BLaER1 (cell line): ENCODE measurements around the gene MPZL2.

ENCODE experiments used
- H3K27ac ChIP-seq: shearing (Covaris generic); formaldehyde crosslinking; 2 replicates; pipeline ENCODE4 v1.8.1; 2022
- H3K27me3 ChIP-seq: shearing (Covaris generic); formaldehyde crosslinking; 2 replicates; pipeline ENCODE4 v1.8.1; 2022
- H3K36me3 ChIP-seq: shearing (Covaris generic); formaldehyde crosslinking; 2 replicates; pipeline ENCODE4 v1.8.1; 2022
- H3K4me1 ChIP-seq: shearing (Covaris generic); formaldehyde crosslinking; 2 replicates; pipeline ENCODE4 v1.8.1; 2022
- H3K4me2 ChIP-seq: shearing (Covaris generic); formaldehyde crosslinking; 2 replicates; pipeline ENCODE4 v1.8.1; 2022
- H3K4me3 ChIP-seq: shearing (Covaris generic); formaldehyde crosslinking; 2 replicates; pipeline ENCODE4 v1.8.1; 2022
- H3K9ac ChIP-seq: shearing (Covaris generic); formaldehyde crosslinking; 2 replicates; pipeline ENCODE4 v1.8.1; 2022
- H3K9me3 ChIP-seq: shearing (Covaris generic); formaldehyde crosslinking; 2 replicates; pipeline ENCODE4 v1.8.1; 2022
- H4K20me1 ChIP-seq: shearing (Covaris generic); formaldehyde crosslinking; 2 replicates; pipeline ENCODE4 v1.8.1; 2022
- Cebpa-rat ChIP-seq: shearing (Covaris generic); IDR thresholded peaks from 2 replicates; pipeline ENCODE4 v1.8.1; 2022

The MPZL2 gene

DNA sequence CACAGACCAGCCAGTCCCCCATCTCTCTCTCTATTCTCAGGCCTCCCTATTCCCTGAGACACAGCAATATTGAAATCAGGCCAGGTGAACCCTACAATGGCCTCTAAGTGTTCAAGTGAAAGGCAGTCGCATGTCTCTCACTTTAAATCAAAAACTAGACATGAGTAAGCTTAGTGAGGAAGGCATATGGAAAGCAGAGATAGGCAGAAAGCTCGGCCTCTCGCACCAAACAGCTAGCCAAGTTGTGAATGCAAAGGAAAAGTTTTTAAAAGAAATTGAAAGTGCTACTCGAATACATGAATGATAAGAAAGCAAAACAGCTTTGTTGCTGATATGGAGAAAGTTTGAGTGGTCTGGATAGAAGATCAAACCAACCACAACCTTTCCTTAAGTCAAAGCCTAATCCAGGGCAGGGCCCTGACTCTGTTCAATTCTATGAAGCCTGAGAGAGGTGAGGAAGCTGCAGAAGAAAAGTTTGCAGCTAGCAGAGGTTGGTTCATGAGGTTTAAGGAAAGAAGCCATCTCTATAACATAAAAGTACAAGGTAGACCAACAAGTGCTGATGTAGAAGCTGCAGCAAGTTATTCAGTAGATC is 19.8 kb upstream of the MPZL2 start:
- Histone ChIP-seq H3K4me1 (no peaks in the 10 kb centered on the region), H3K4me3 (no peak overlapping the region), H3K9me3 (peaks cover 11% of the 10 kb centered on the region), H3K36me3 (no peaks in the 10 kb centered on the region), H3K9ac (no peak overlapping the region), H3K4me2 (no peak overlapping the region), H3K27me3 (no peaks in the 10 kb centered on the region), H4K20me1 (no peaks in the 10 kb centered on the region), H3K27ac (no peak overlapping the region)
- no peak for TF ChIP-seq Cebpa-rat

DNA sequence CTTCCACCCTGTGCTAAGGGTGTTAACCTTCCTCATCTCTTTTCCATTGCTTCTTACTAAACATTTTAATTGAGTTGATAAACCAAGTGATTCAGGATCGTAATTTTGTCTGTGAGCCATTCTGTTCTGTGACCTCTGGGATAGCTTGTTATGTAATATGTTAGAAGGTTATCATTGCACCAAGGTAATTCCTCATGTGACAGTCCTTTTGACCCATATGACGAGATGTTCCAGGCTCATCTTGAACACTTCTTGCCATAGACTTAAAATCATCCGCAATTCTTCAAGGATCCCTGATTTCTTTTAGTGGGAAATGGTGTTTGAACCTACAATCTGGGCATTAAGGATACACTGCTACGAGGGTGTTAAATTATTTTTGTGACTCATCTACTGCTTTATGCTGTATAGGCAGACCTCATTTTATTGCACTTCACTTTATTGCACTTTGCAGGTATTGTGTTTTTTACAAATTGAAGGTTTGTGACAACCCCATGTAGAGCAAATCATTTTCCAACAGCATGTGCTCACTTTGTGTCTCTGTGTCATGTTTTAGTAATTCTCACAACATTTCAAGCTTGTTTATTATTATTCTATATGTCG is 19.0 kb upstream of the MPZL2 start:
- H3K27me3 ChIP-seq = no peaks in the 10 kb centered on the region
- H3K4me1 ChIP-seq = no peaks in the 10 kb centered on the region
- no peak overlapping the region for H3K9ac ChIP-seq
- H3K9me3 ChIP-seq = peaks cover 11% of the 10 kb centered on the region
- H4K20me1 ChIP-seq = no peaks in the 10 kb centered on the region
- no peak overlapping the region for H3K4me2 ChIP-seq
- H3K27ac ChIP-seq = no peak overlapping the region
- TF ChIP-seq Cebpa-rat = no peak
- H3K4me3 ChIP-seq = no peak overlapping the region
- H3K36me3 ChIP-seq = no peaks in the 10 kb centered on the region

DNA sequence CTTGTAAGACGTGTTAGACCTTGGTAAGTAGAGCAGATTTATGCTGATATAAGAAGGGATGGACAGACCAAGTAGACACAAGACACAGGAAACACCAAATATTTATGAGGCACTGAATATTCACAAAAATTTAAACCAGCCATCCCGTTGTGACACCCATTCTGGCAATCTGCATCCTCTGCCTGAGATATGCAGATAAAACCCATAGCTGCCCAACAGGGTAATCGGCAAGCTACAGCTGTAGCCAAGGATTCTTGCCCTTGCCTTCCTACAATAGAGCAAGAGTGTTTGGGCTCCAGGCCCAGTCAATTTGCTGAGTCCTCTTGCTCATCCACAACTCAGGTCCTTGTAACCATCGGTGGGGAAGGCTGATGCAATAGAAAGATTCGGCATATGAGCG is 18.5 kb upstream of the MPZL2 start:
- no peaks in the 10 kb centered on the region for H4K20me1 ChIP-seq
- no peaks in the 10 kb centered on the region for H3K27me3 ChIP-seq
- no peak for TF ChIP-seq Cebpa-rat
- H3K36me3 ChIP-seq = no peaks in the 10 kb centered on the region
- H3K27ac ChIP-seq = no peak overlapping the region
- no peaks in the 10 kb centered on the region for H3K4me1 ChIP-seq
- no peak overlapping the region for H3K4me2 ChIP-seq
- peaks cover 11% of the 10 kb centered on the region for H3K9me3 ChIP-seq
- H3K9ac ChIP-seq = no peak overlapping the region
- H3K4me3 ChIP-seq = no peak overlapping the region

DNA sequence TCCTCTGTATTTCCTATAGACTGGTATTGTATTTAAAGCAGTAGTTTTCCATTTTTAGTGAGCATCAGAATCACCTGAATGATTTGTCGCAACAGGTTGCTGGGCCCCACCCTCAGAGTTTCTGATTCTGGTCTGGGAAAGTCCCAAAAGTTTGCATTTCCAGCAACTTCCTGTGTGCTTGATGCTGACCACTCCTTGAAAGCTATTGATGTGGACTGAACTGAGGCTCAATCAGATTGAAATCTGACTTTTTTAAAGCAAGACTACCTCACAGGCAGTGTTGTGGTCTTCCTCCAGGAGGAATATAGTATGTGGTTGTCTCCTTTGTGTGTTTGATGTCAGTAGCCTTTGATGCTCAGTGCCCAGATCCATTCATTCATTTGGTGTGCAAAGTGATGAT is 17.2 kb upstream of the MPZL2 start:
- no peak overlapping the region for H3K4me2 ChIP-seq

DNA sequence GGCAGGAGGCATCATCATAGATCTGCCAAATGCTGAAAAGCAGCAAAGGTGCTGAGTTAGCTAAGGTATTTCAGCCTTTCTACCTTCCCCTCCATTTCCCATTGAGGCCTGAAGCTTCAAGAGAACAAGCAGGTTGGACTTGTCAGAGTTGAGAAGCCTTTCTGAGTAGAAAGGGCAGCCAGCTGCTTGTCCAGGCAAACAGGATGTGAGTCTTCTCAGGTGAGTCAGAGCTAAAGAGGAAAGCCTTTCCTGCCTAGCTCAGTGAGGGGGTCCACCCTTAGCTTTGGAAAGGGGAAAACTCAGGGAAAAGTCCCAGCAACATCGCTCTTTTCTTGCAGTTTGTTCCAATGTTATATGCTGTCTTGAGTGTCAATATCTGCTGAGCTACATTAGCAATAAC is 13.2 kb upstream of the MPZL2 start:
- H3K27me3 ChIP-seq = no peaks in the 10 kb centered on the region
- no peaks in the 10 kb centered on the region for H4K20me1 ChIP-seq
- no peak overlapping the region for H3K4me2 ChIP-seq
- peaks cover 6% of the 10 kb centered on the region for H3K9me3 ChIP-seq
- no peaks in the 10 kb centered on the region for H3K4me1 ChIP-seq
- H3K27ac ChIP-seq = no peak overlapping the region
- no peak overlapping the region for H3K4me3 ChIP-seq
- H3K36me3 ChIP-seq = no peaks in the 10 kb centered on the region
- TF ChIP-seq Cebpa-rat = no peak
- H3K9ac ChIP-seq = no peak overlapping the region

More for the DNA sequence above, 17.2 kb upstream of the MPZL2 start:
- Histone ChIP-seq H3K36me3 (no peaks in the 10 kb centered on the region), H3K27ac (no peak overlapping the region), H3K4me3 (no peak overlapping the region), H3K9ac (no peak overlapping the region), H3K27me3 (no peaks in the 10 kb centered on the region), H3K4me1 (no peaks in the 10 kb centered on the region), H4K20me1 (no peaks in the 10 kb centered on the region), H3K9me3 (peaks cover 11% of the 10 kb centered on the region)
- TF ChIP-seq Cebpa-rat = no peak

DNA sequence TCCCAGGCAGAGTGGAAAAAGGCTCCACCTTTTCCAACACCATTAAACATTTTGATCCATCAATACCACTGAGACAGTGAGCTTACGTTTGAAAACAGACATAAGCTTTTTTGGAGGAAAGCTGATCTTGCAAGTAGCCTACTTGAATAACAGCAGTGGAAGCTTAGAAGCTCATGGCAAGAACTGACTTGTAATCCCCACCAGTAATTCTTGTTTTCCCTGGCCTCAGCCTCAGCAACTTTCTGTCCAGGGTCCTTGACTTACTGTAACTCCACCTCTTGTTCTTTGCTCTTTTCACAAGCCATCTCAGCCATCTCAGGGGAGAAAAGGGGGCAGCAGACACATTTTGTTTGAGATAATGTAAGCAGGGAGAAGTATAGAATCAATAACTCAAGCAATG is 12.3 kb upstream of the MPZL2 start:
- H3K27me3 ChIP-seq = no peaks in the 10 kb centered on the region
- no peak overlapping the region for H3K9ac ChIP-seq
- no peak overlapping the region for H3K27ac ChIP-seq

DNA sequence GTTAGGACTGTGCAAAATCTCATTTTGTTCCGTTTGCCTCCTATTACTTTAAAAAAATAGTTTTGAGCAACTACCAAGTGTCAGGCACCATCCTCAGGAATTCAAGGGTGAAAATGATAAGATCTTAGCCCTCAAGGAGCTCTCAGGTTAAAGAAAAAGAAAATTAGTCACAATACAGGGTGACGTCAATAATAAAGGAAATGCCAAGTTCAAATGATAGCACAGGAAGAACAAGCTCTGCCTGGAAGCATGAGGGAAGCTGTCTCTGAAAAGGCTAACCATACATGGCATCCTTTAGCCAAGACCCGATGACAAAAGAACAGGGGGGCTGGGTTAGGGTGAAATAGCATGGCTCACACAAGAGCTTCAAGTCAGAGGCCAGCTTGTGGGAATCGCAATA is 11.1 kb upstream of the MPZL2 start:
- no peak overlapping the region for H3K4me2 ChIP-seq

More for the DNA sequence above, 12.3 kb upstream of the MPZL2 start:
- TF ChIP-seq Cebpa-rat = no peak
- no peaks in the 10 kb centered on the region for H3K36me3 ChIP-seq
- H3K4me1 ChIP-seq = no peaks in the 10 kb centered on the region
- no peaks in the 10 kb centered on the region for H3K9me3 ChIP-seq
- no peak overlapping the region for H3K4me2 ChIP-seq
- no peaks in the 10 kb centered on the region for H4K20me1 ChIP-seq
- no peak overlapping the region for H3K4me3 ChIP-seq

DNA sequence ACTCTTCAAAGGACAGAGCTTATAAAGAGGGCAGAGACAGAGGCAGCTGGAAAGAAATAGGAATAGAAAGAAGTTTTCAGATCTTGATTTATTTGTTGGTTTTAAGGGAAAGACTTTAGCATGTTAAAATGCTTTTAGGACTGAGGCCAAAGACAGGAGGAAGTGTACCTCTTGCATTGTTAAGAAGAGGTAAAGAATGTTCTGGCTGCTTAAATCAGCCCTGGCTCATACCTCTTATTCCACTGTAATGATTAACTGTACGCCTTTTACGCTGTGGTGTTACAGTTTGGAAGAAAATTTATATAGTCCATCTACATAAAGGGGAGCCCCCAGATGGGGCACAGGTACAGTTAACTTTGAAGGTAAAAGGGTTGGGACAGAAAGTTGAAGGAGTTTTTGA is 10.1 kb upstream of the MPZL2 start:
- Histone ChIP-seq H3K9me3 (no peaks in the 10 kb centered on the region), H4K20me1 (no peaks in the 10 kb centered on the region), H3K27ac (no peak overlapping the region), H3K36me3 (no peaks in the 10 kb centered on the region), H3K4me2 (no peak overlapping the region), H3K9ac (no peak overlapping the region), H3K27me3 (no peaks in the 10 kb centered on the region), H3K4me1 (no peaks in the 10 kb centered on the region), H3K4me3 (no peak overlapping the region)
- TF ChIP-seq Cebpa-rat = no peak

More for the DNA sequence above, 11.1 kb upstream of the MPZL2 start:
- TF ChIP-seq Cebpa-rat = no peak
- H3K4me3 ChIP-seq = no peak overlapping the region
- H4K20me1 ChIP-seq = no peaks in the 10 kb centered on the region
- H3K27ac ChIP-seq = no peak overlapping the region
- no peak overlapping the region for H3K9ac ChIP-seq
- H3K4me1 ChIP-seq = no peaks in the 10 kb centered on the region
- H3K27me3 ChIP-seq = no peaks in the 10 kb centered on the region
- H3K36me3 ChIP-seq = no peaks in the 10 kb centered on the region
- no peaks in the 10 kb centered on the region for H3K9me3 ChIP-seq

DNA sequence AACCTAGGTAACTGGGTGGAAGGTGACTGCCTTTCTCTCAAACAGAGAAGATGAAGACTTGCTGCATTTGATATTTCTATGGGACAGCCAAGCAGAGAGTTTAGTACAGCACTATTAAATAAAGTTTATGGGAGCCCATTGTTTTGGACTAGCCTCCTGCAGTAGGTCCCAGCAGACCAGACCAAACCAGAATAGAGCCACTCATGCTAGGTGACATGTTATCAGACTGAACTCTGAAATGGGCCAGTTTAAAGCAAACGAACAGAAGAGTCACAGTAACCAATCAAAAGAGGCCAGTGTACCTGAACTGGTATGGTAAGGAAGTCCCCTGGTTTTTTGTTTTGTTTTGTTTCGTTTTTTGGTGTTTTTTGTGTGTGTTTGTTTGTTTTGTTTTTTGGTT is 7.9 kb upstream of the MPZL2 start:
- Histone ChIP-seq H3K4me3 (no peak overlapping the region), H3K9me3 (no peaks in the 10 kb centered on the region), H3K36me3 (no peaks in the 10 kb centered on the region), H3K4me1 (peaks cover 17% of the 10 kb centered on the region), H3K27me3 (no peaks in the 10 kb centered on the region), H4K20me1 (no peaks in the 10 kb centered on the region), H3K9ac (no peak overlapping the region), H3K4me2 (no peak overlapping the region), H3K27ac (no peak overlapping the region)
- no peak for TF ChIP-seq Cebpa-rat

DNA sequence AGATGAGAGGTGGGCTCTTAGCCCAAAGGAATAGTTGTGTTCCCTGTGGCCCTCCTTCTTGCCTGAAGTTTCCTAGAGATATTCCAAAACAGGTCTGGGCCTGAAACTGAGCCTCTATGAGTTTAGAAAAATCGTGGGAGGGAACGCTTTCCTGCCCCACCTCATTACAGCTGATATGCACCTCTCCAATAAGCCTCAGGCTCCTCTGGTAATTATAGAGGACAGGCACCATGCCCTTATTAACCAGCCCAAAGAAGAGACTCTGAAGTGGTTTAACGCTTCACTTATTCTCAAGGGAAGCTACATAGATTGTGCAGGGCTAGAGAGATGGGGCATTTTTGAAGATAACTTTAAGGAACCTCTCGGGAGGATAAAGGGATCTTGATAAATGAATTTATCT is 3.4 kb upstream of the MPZL2 start:
- Histone ChIP-seq H3K4me1 (peaks cover 19% of the 10 kb centered on the region), H3K27me3 (peaks cover 35% of the 10 kb centered on the region), H3K27ac (no peak overlapping the region), H3K36me3 (no peaks in the 10 kb centered on the region), H3K4me2 (peak overlapping the region; percentile 58), H3K9me3 (no peaks in the 10 kb centered on the region), H3K9ac (no peak overlapping the region), H4K20me1 (no peaks in the 10 kb centered on the region), H3K4me3 (no peak overlapping the region)
- no peak for TF ChIP-seq Cebpa-rat

DNA sequence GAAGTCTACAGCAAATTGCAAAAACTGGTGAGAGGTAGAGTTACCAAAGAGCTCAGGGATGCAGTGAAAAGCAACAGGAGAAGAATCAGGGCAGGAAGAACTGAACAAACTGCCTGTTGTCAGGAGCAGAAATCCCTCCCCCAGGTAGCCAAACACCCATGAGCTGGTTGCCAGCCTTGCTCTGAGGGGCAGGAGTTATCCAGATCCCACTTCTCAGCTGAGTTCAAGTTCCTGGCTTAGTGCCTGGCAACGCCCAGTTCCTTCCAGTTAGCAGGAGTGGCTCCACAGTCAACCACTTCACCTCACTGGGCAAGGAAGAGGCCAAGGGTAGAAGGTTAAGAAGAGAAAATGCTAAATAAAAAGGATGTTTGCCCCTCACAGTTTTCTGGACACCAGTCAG is 1.9 kb upstream of the MPZL2 start:
- TF ChIP-seq Cebpa-rat = no peak
- H3K9ac ChIP-seq = no peak overlapping the region
- no peaks in the 10 kb centered on the region for H3K9me3 ChIP-seq
- no peak overlapping the region for H3K4me2 ChIP-seq
- H3K4me1 ChIP-seq = peaks cover 19% of the 10 kb centered on the region
- H3K4me3 ChIP-seq = no peak overlapping the region
- H4K20me1 ChIP-seq = no peaks in the 10 kb centered on the region
- no peak overlapping the region for H3K27ac ChIP-seq
- no peaks in the 10 kb centered on the region for H3K36me3 ChIP-seq
- peaks cover 35% of the 10 kb centered on the region for H3K27me3 ChIP-seq
